Heart left ventricle (tissue), 16 donors: ENCODE measurements around the gene MED10. TPM values are rescaled to one million over a fixed set of nuclear protein-coding genes. Genes with fewer than 3 reads are reported as not detected.

Experiments
- ATAC-seq, 4 donors: fragments of 200-7000 bp; cut with Tn5 transposase; one replicate each; pipeline ENCODE4 v1.9.1; 2020 to 2022; ENCODE audit warnings: moderate library complexity in 4 of 4, mild to moderate bottlenecking in 3 of 4, moderate number of reproducible peaks in 1 of 4
- DNase-seq, 5 donors: peaks; one replicate each; pipeline ENCODE4 v3.0.0-alpha.2; 2020
- H3K27ac ChIP-seq, 12 donors: fragments of 200-600 bp; sonication (generic) in 4 of 12; one replicate each; pipeline versions ENCODE4 v1.5.0 to v1.8.0; 2016 to 2022; ENCODE audit warnings: mild to moderate bottlenecking in 2 of 12
- H3K27me3 ChIP-seq, 9 donors: fragments of 200-600 bp; sonication (generic) in 2 of 9; one replicate each; pipeline versions ENCODE4 v1.5.1 to v1.8.0; 2016 to 2022; ENCODE audit warnings: mild to moderate bottlenecking in 3 of 9
- H3K36me3 ChIP-seq, 9 donors: fragments of 200-600 bp; sonication (generic) in 2 of 9; one replicate each; pipeline versions ENCODE4 v1.5.0 to v1.8.0; 2018 to 2022; ENCODE audit warnings: mild to moderate bottlenecking in 2 of 9
- H3K4me1 ChIP-seq, 12 donors: fragments of 200-600 bp; sonication (generic) in 4 of 12; one replicate each; pipeline versions ENCODE4 v1.5.0 to v1.8.0; 2016 to 2022; ENCODE audit warnings: mild to moderate bottlenecking in 3 of 12
- H3K4me3 ChIP-seq, 12 donors: fragments of 200-600 bp; sonication (generic) in 4 of 12; one replicate each; pipeline versions ENCODE4 v1.5.0 to v1.8.0; 2017 to 2022; ENCODE audit warnings: mild to moderate bottlenecking in 9 of 12, moderate library complexity in 4 of 12
- H3K9me3 ChIP-seq, 12 donors: fragments of 200-600 bp; sonication (generic) in 4 of 12; one replicate each; pipeline versions ENCODE4 v1.5.0 to v1.8.0; 2016 to 2022; ENCODE audit warnings: mild to moderate bottlenecking in 1 of 12
- POLR2A ChIP-seq, 2 donors: fragments of 450-650 bp; IDR thresholded peaks; one replicate each; pipeline ENCODE4 v1.6.1; 2017; ENCODE audit warnings: antibody characterized with exemption in 2 of 2, mild to moderate bottlenecking in 2 of 2, moderate library complexity in 2 of 2
- WGBS, 4 donors: extraction: QIAGEN DNeasy Blood & Tissue Kit in 2 of 4; methylation state at CpG; one replicate each; pipeline versions ENCODE4 v1.1.5 to v1.1.7; 2013 to 2018; 5-methylcytosine and 5-hydroxymethylcytosine counted together
- intact Hi-C, 10 donors: fragments of 100-400 bp; cut with DNase I; formaldehyde crosslinking; loops; one replicate each; pipeline versions ENCODE4 v1.11.1 to v1.14.2; 2022
- polyA plus RNA-seq, 2 donors: library from polyadenylated mRNA; stranded (reverse); fragments of 200-250 nt; gene quantifications; one replicate each; pipeline ENCODE4 v1.2.3, GENCODE V29; 2013
- total RNA-seq, 9 donors: library from RNA; depleted of rRNA in 2 of 9; stranded (reverse); fragments of >200 nt in 2 of 9; fragmentation: NEBNext Ultra II Directional in 3 of 9; extraction: Animal tissue kit (Norgen Biotek cat#: 25700) in 3 of 9; gene quantifications; one replicate each; pipeline versions ENCODE4 v1.1.0 to v1.2.4, GENCODE V29; 2016 to 2023
- TF ChIP-seq, protein P1 (sequence below), 12 donors: fragments of 200-600 bp; sonication (generic) in 4 of 12; IDR thresholded peaks; one replicate each; pipeline versions ENCODE4 v1.5.0 to v1.8.0; 2018 to 2022; ENCODE audit warnings: antibody characterized with exemption in 12 of 12, mild to moderate bottlenecking in 5 of 12
- donor health status: ischemic (EF 13 %, LVEDD 7.1; RV severe dilation, severe dysfunction).
- donor health status: healthy with polysubstance abuse.
- donor health status: DM: no; HTN: yes; CAD: no.
- donor health status: DM: no; HTN: no; CAD: no.
- donor health status: ischemic (EF 25% LVEDD 6.9; RV normal size, moderate dysfunction).
- donor health status: ischemic (EF 25% LVEDD 5.7; RV mildly dilated, moderate dysfunction).
- donor health status: healthy.
- donor health status: DM: yes; HTN: yes; CAD: no.
- donor health status: ischemic (EF 35%, LVEDD 5.7; RV mildly dilated, moderate dysfunction).
- donor health status: nonischemic (EF 11% LVEDD 7.7; RV severe dilation, severe dysfunction).
- donor health status: DM: yes; HTN: yes; CAD: no.
- donor health status: PGD.
- donor health status: ischemic (EF 29% LVEDD 5.4; RV normal size, mild dysfunction).
- donor health status: nonischemic (EF 23%, LVEDD 6.1; RV moderate dilation, normal function).

The MED10 gene
- total and polyA plus RNA-seq, 11 donors: 13.2 to 51.9 (median 23.9) TPM

DNA sequence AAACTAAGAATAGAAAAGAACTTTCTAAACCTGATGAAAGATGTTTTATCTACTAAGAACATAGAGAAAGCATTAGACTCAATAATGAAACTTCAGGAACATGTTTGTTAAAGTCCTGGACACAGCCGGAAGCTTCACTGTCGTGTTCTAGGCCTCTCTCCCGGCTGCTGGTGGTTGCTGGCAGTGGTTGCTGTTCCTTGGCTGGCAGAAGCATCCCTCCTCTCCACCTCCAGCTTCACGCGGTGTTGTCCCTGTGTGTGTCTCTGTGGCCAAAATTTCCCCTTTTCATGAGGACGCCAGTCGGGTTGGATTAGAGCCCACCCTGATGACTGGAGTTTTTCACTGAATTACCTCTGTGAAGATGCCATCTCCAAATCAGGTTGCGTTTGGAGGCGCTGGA, 6.5 kb upstream of the MED10 start:
- H3K9me3 ChIP-seq: no peaks in the 10 kb centered on the region
- ATAC-seq: no peak
- intact Hi-C loops: no loop called here
- peaks cover 0 to 3% (median 0%) of the 10 kb centered on the region in 9 donors for H3K27me3 ChIP-seq
- TF ChIP-seq, protein P1, sequence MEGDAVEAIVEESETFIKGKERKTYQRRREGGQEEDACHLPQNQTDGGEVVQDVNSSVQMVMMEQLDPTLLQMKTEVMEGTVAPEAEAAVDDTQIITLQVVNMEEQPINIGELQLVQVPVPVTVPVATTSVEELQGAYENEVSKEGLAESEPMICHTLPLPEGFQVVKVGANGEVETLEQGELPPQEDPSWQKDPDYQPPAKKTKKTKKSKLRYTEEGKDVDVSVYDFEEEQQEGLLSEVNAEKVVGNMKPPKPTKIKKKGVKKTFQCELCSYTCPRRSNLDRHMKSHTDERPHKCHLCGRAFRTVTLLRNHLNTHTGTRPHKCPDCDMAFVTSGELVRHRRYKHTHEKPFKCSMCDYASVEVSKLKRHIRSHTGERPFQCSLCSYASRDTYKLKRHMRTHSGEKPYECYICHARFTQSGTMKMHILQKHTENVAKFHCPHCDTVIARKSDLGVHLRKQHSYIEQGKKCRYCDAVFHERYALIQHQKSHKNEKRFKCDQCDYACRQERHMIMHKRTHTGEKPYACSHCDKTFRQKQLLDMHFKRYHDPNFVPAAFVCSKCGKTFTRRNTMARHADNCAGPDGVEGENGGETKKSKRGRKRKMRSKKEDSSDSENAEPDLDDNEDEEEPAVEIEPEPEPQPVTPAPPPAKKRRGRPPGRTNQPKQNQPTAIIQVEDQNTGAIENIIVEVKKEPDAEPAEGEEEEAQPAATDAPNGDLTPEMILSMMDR (IDR thresholded peaks at IDR 0.05): no peak
- TF ChIP-seq POLR2A (IDR thresholded peaks at IDR 0.05): no peak
- DNase-seq: no peak
- no peak overlapping the region for H3K4me3 ChIP-seq
- H3K36me3 ChIP-seq: no peaks in the 10 kb centered on the region
- no peaks in the 10 kb centered on the region for H3K4me1 ChIP-seq
- no peak overlapping the region for H3K27ac ChIP-seq
- WGBS, 4 donors: 90 to 97% (median 92%) methylated on average over 9 of the region's 9 CpGs

DNA sequence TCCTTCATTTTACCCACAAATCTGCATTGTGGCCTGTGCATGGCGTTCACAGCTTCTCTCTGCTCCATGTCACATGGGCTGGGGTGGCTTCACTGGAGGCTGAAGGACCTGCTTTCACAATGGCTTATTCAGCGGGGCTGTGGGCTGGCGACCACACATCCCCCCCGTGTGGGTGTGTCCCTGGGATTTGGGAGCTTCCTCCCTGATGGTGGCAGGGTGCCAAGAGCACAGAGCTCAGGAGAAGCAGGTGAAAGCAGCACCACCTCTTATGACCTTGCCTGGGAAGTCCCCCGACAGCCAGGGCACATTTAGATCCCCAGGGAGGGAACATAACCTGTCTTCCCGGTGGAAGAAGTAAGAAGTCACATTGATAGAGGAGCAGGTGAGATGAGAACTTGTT, 5.0 kb upstream of the MED10 start:
- H3K4me1 ChIP-seq: peaks cover 0 to 9% (median 4%) of the 10 kb centered on the region in 12 donors
- intact Hi-C loops: no loop called here
- ATAC-seq (no peak), DNase-seq (no peak)
- WGBS, 4 donors: 43 to 58% (median 52%) methylated on average over 5 to 6 of the region's 6 CpGs
- H3K27me3 ChIP-seq: peaks cover 0 to 3% (median 0%) of the 10 kb centered on the region in 9 donors
- H3K27ac ChIP-seq: no peak overlapping the region
- TF ChIP-seq, protein P1 (IDR thresholded peaks at IDR 0.05): no peak
- TF ChIP-seq POLR2A (IDR thresholded peaks at IDR 0.05): no peak
- H3K9me3 ChIP-seq: no peaks in the 10 kb centered on the region
- no peaks in the 10 kb centered on the region for H3K36me3 ChIP-seq
- H3K4me3 ChIP-seq: no peak overlapping the region

DNA sequence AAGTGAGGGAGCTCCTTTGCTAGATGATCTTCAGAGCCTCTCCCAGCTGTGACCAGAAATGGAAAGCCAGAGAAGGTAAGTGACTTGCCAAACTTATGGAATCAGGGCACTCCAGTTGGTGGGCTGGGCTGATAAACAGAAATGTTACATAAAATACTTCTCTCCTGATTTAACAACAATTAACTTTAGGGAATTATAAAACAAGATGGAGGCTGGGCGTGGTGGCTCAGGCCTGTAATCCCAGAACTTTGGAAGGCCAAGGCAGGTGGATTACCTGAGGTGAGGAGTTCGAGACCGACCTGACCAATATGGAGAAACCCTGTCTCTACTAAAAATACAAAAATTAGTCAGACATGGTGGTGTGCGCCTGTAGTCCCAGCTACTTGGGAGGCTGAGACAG, 899 bp upstream of the MED10 start:
- H3K4me1 ChIP-seq: peaks cover 0 to 26% (median 16%) of the 10 kb centered on the region in 12 donors
- intact Hi-C loops: loop anchor here in 8 of 10 donors (2.0 to 10.0 kb wide), 15 partner anchors 52 to 957 kb away; partner anchors contain the start of genes UBE2QL1 (in 3 of the 8), TENT4A (in 2 of the 8), ICE1 (in 1 of the 8) and NSUN2 (in 1 of the 8)
- peaks cover 0 to 30% (median 27%) of the 10 kb centered on the region in 9 donors for H3K36me3 ChIP-seq
- TF ChIP-seq POLR2A (IDR thresholded peaks at IDR 0.05): no peak
- TF ChIP-seq, protein P1 (IDR thresholded peaks at IDR 0.05): no peak
- 96 to 98% (median 97%) methylated on average over 4 of the region's 4 CpGs for WGBS, 4 donors
- no peaks in the 10 kb centered on the region for H3K9me3 ChIP-seq
- no peak for DNase-seq
- peak overlapping the region in 10 of 12 donors; percentile 52 to 94 (median 81) for H3K27ac ChIP-seq
- H3K27me3 ChIP-seq: peaks cover 0 to 3% (median 0%) of the 10 kb centered on the region in 9 donors
- peak overlapping the region in 7 of 12 donors; percentile 87 to 99 (median 98) for H3K4me3 ChIP-seq
- no peak for ATAC-seq

DNA sequence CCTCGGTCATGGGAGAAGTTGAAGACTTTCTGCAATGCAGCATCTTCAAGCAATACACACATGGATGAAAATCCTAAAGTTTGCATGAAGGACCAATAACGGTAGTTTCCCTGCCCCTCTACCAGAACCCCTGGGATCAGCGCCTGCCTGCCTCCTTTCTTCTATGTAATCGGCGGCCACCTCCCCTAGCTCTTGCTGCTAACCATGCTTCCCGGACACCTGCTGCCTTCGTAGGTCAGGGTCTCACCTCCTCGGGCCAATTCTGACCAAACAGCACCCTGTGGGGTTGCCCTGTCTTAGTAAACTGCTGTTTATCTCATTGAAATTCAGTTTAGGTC, 388 bp upstream of the MED10 start:
- intact Hi-C loops: loop anchor here in 8 of 10 donors (2.0 to 10.0 kb wide), 15 partner anchors 52 to 956 kb away; partner anchors contain the start of genes UBE2QL1 (in 3 of the 8), TENT4A (in 2 of the 8), ICE1 (in 1 of the 8) and NSUN2 (in 1 of the 8)
- Histone ChIP-seq H3K4me3 (peak overlapping the region; percentile 64 to 99 (median 98)), H3K36me3 (peaks cover 0 to 35% (median 32%) of the 10 kb centered on the region in 9 donors), H3K27me3 (peaks cover 0 to 3% (median 0%) of the 10 kb centered on the region in 9 donors), H3K9me3 (no peaks in the 10 kb centered on the region), H3K27ac (peak overlapping the region in 11 of 12 donors; percentile 28 to 94 (median 81)), H3K4me1 (peaks cover 0 to 26% (median 16%) of the 10 kb centered on the region in 12 donors)
- ATAC-seq: peak; percentile 10 to 41 (median 16)
- TF ChIP-seq, protein P1 (IDR thresholded peaks at IDR 0.05): no peak
- no peak for TF ChIP-seq POLR2A (IDR thresholded peaks at IDR 0.05)
- peak in 2 of 5 donors; percentile 28 to 40 for DNase-seq
- WGBS, 4 donors: 9 to 24% (median 15%) methylated on average over 7 to 8 of the region's 8 CpGs
